ENCODE results near the gene MAB21L2.

DNA sequence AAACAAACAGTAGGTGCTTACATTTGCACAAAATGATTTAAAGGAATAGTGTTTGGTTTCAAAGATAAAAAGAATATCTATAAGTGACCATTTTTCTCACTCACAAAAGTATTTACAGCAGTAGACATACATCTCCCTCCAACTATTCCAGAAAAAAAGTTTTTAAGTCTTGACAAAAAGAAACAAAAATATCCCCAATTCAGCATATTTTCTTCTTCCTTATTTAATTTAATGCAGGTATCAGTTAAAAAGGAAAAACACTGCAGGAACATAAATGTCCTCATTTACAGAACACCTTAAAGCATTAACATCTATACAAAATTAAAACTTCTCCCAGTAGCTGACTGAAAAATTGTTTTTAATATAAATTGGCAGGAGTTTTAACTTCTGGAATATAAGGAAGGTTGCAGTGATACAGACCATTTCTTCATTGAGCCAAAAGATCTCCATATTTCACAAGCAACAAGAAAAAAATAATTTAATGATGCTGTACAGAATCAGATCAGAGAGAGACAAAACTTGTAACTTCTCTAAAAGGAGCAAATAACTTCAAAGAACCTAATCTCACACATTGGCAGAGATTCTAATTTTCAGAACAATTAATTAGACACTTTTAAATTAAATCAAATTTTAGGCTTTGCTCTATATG, 4.3 kb downstream of the MAB21L2 start:
- no peak for TF ChIP-seq ZNF274 (CRISPR knock-in tag; IDR thresholded peaks at IDR 0.05)
- no peak for TF ChIP-seq POLR2AphosphoS5 (IDR thresholded peaks at IDR 0.05; ENCODE audit: low read depth, low read length)
- TF ChIP-seq RFX1 (IDR thresholded peaks at IDR 0.05): no peak
- TF ChIP-seq, protein P1, sequence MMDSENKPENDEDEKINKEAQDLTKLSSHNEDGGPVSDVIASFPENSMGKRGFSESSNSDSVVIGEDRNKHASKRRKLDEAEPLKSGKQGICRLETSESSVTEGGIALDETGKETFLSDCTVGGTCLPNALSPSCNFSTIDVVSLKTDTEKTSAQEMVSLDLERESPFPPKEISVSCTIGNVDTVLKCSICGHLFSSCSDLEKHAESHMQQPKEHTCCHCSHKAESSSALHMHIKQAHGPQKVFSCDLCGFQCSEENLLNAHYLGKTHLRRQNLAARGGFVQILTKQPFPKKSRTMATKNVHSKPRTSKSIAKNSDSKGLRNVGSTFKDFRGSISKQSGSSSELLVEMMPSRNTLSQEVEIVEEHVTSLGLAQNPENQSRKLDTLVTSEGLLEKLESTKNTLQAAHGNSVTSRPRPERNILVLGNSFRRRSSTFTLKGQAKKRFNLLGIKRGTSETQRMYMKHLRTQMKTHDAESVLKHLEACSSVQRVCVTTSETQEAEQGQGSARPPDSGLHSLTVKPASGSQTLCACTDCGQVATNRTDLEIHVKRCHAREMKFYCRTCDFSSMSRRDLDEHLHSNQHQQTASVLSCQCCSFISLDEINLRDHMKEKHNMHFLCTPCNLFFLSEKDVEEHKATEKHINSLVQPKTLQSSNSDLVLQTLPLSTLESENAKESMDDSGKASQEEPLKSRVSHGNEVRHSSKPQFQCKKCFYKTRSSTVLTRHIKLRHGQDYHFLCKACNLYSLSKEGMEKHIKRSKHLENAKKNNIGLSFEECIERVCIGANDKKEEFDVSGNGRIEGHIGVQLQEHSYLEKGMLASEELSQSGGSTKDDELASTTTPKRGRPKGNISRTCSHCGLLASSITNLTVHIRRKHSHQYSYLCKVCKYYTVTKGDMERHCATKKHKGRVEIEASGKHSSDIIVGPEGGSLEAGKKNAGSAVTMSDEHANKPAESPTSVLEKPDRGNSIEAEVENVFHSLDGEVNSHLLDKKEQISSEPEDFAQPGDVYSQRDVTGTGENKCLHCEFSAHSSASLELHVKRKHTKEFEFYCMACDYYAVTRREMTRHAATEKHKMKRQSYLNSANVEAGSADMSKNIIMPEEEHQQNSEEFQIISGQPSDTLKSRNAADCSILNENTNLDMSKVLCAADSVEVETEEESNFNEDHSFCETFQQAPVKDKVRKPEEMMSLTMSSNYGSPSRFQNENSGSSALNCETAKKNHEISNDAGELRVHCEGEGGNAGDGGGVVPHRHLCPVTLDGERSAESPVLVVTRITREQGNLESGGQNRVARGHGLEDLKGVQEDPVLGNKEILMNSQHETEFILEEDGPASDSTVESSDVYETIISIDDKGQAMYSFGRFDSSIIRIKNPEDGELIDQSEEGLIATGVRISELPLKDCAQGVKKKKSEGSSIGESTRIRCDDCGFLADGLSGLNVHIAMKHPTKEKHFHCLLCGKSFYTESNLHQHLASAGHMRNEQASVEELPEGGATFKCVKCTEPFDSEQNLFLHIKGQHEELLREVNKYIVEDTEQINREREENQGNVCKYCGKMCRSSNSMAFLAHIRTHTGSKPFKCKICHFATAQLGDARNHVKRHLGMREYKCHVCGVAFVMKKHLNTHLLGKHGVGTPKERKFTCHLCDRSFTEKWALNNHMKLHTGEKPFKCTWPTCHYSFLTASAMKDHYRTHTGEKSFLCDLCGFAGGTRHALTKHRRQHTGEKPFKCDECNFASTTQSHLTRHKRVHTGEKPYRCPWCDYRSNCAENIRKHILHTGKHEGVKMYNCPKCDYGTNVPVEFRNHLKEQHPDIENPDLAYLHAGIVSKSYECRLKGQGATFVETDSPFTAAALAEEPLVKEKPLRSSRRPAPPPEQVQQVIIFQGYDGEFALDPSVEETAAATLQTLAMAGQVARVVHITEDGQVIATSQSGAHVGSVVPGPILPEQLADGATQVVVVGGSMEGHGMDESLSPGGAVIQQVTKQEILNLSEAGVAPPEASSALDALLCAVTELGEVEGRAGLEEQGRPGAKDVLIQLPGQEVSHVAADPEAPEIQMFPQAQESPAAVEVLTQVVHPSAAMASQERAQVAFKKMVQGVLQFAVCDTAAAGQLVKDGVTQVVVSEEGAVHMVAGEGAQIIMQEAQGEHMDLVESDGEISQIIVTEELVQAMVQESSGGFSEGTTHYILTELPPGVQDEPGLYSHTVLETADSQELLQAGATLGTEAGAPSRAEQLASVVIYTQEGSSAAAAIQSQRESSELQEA (CRISPR knock-in tag; IDR thresholded peaks at IDR 0.05; ENCODE audit: not compliant biosample characterization): no peak
- no peak for TF ChIP-seq HNRNPUL1 (IDR thresholded peaks at IDR 0.05; ENCODE audit: low read depth, low read length)
- TF ChIP-seq TCF7 (IDR thresholded peaks at IDR 0.05; ENCODE audit: low read depth): no peak
- TF ChIP-seq ZNF432 (CRISPR knock-in tag; IDR thresholded peaks at IDR 0.05; ENCODE audit: borderline replicate concordance): no peak
- TF ChIP-seq, protein P2, sequence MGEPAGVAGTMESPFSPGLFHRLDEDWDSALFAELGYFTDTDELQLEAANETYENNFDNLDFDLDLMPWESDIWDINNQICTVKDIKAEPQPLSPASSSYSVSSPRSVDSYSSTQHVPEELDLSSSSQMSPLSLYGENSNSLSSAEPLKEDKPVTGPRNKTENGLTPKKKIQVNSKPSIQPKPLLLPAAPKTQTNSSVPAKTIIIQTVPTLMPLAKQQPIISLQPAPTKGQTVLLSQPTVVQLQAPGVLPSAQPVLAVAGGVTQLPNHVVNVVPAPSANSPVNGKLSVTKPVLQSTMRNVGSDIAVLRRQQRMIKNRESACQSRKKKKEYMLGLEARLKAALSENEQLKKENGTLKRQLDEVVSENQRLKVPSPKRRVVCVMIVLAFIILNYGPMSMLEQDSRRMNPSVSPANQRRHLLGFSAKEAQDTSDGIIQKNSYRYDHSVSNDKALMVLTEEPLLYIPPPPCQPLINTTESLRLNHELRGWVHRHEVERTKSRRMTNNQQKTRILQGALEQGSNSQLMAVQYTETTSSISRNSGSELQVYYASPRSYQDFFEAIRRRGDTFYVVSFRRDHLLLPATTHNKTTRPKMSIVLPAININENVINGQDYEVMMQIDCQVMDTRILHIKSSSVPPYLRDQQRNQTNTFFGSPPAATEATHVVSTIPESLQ (CRISPR knock-in tag; conservative IDR thresholded peaks at IDR 0.05): no peak
- TF ChIP-seq MXI1 (IDR thresholded peaks at IDR 0.05; ENCODE audit: borderline replicate concordance, low read depth, low read length): no peak
- TF ChIP-seq SRF (IDR thresholded peaks at IDR 0.05; ENCODE audit: low read depth, low read length): no peak

Data from HepG2 (cell line).